DOHH2 (cell line): ENCODE results near the gene DKK2.

Source experiments
- H3F3A ChIP-seq: fragments of 200-600 bp; sonication (generic), shearing (Covaris generic); 2 replicates; pipeline ENCODE4 v1.6.0; 2016; ENCODE audit warnings: antibody characterized with exemption, mild to moderate bottlenecking; ENCODE audit not compliant: control insufficient read depth, insufficient read depth
- H3K27ac ChIP-seq: fragments of 200-600 bp; sonication (generic); 2 replicates; pipeline ENCODE4 v1.5.1; 2014; ENCODE audit warnings: low read depth, mild to moderate bottlenecking, low read length, moderate library complexity
- H3K27me3 ChIP-seq: fragments of 200-600 bp; sonication (generic); 2 replicates; pipeline ENCODE4 v1.6.1; 2014; ENCODE audit warnings: mild to moderate bottlenecking, low read length, mixed read lengths; ENCODE audit not compliant: control insufficient read depth
- H3K36me3 ChIP-seq: fragments of 200-600 bp; sonication (generic); 2 replicates; pipeline ENCODE4 v1.6.1; 2014; ENCODE audit warnings: mild to moderate bottlenecking, low read length, moderate library complexity, mixed read lengths; ENCODE audit not compliant: control insufficient read depth
- H3K4me1 ChIP-seq: fragments of 200-600 bp; sonication (generic); 2 replicates; pipeline ENCODE4 v1.6.1; 2014; ENCODE audit warnings: mild to moderate bottlenecking, low read length, mixed read lengths; ENCODE audit not compliant: control insufficient read depth
- H3K4me2 ChIP-seq: fragments of 200-600 bp; sonication (generic); 2 replicates; pipeline ENCODE4 v1.6.0; 2014; ENCODE audit warnings: mild to moderate bottlenecking, low read length, moderate library complexity
- H3K4me3 ChIP-seq: fragments of 200-600 bp; sonication (generic); 2 replicates; pipeline ENCODE4 v1.5.1; 2014; ENCODE audit warnings: mild to moderate bottlenecking, low read length, mixed read lengths
- H3K79me2 ChIP-seq: fragments of 200-600 bp; sonication (generic); 2 replicates; pipeline ENCODE4 v1.6.1; 2014; ENCODE audit warnings: mild to moderate bottlenecking, low read length, mixed read lengths; ENCODE audit not compliant: control insufficient read depth
- H3K9me2 ChIP-seq: fragments of 200-600 bp; sonication (generic); replicated peaks from 2 replicates; pipeline ENCODE4 v1.6.1; 2014; ENCODE audit warnings: mild to moderate bottlenecking, low read length, mixed read lengths; ENCODE audit not compliant: control insufficient read depth
- H3K9me3 ChIP-seq: fragments of 200-600 bp; sonication (generic); 2 replicates; pipeline ENCODE4 v1.6.1; 2014; ENCODE audit warnings: antibody characterized with exemption, low read length, mixed read lengths; ENCODE audit not compliant: control insufficient read depth, insufficient read depth
- H4K20me1 ChIP-seq: fragments of 200-600 bp; sonication (generic); 2 replicates; pipeline ENCODE4 v1.6.0; 2014; ENCODE audit warnings: low read depth, mild to moderate bottlenecking, antibody characterized with exemption, low read length, moderate library complexity; ENCODE audit not compliant: control insufficient read depth, insufficient read depth
- CTCF ChIP-seq: fragments of 200-600 bp; sonication (generic); IDR thresholded peaks from one replicate; pipeline ENCODE4 v1.5.1; 2014; ENCODE audit warnings: antibody characterized with exemption, mild to moderate bottlenecking, low read depth, low read length; ENCODE audit not compliant: poor library complexity, severe bottlenecking
- EZH2phosphoT487 ChIP-seq: fragments of 200-600 bp; sonication (generic); IDR thresholded peaks from 2 replicates; pipeline ENCODE4 v1.6.1; 2017; ENCODE audit warnings: borderline replicate concordance, mild to moderate bottlenecking, antibody characterized with exemption, low read length, moderate library complexity, mixed read lengths

DKK2 gene

GRCh38 chr4:107071108-107071507 lies 35.0 kb upstream of the DKK2 start:
- Histone ChIP-seq H3K4me2 (no peak overlapping the region), H3F3A (no peaks in the 10 kb centered on the region), H3K27me3 (no peaks in the 10 kb centered on the region), H3K36me3 (no peaks in the 10 kb centered on the region), H3K4me3 (no peak overlapping the region), H3K79me2 (no peaks in the 10 kb centered on the region), H3K9me3 (no peaks in the 10 kb centered on the region), H3K9me2 (no peaks in the 10 kb centered on the region), H3K27ac (no peak overlapping the region), H3K4me1 (no peaks in the 10 kb centered on the region), H4K20me1 (no peaks in the 10 kb centered on the region)
- TF ChIP-seq EZH2phosphoT487 (no peak), CTCF (no peak)

- TF ChIP-seq EZH2phosphoT487, result no peak
- TF ChIP-seq CTCF, result no peak
- Histone ChIP-seq H3K4me2 (no peak overlapping the region), H3F3A (no peaks in the 10 kb centered on the region), H3K9me2 (no peaks in the 10 kb centered on the region), H3K36me3 (no peaks in the 10 kb centered on the region), H3K4me3 (no peak overlapping the region), H3K27ac (no peak overlapping the region), H3K79me2 (no peaks in the 10 kb centered on the region), H4K20me1 (no peaks in the 10 kb centered on the region), H3K9me3 (no peaks in the 10 kb centered on the region), H3K4me1 (no peaks in the 10 kb centered on the region), H3K27me3 (no peaks in the 10 kb centered on the region)
These were observed 32.9 kb upstream of the DKK2 start for GRCh38 chr4:107069049-107069448.

DNA sequence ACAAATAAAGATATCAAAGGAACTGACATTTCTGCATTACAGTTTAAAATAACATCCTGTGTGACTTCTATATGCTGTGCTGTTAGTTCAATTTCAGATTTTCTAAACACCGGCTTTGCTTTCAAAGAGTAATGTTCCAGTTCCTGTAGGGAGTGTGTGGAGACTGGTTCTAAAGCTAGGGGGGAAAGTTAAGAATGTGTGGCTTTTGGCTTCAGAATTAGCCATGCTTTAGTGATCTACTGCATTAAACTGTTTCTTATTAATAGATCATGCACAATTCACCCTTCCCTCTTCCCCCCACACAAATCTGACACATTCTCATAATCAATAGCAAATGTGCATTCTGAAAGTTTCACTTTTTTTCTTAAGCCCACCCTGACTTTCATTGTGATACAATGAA lies 32.0 kb upstream of the DKK2 start:
- no peak overlapping the region for H3K27ac ChIP-seq
- no peak overlapping the region for H3K4me2 ChIP-seq
- no peaks in the 10 kb centered on the region for H3K79me2 ChIP-seq
- H3F3A ChIP-seq, result no peaks in the 10 kb centered on the region
- no peaks in the 10 kb centered on the region for H3K9me2 ChIP-seq
- H3K36me3 ChIP-seq, result no peaks in the 10 kb centered on the region
- no peaks in the 10 kb centered on the region for H4K20me1 ChIP-seq
- H3K4me1 ChIP-seq, result no peaks in the 10 kb centered on the region
- H3K27me3 ChIP-seq, result no peaks in the 10 kb centered on the region
- no peak overlapping the region for H3K4me3 ChIP-seq
- no peak for TF ChIP-seq EZH2phosphoT487
- TF ChIP-seq CTCF, result no peak
- H3K9me3 ChIP-seq, result no peaks in the 10 kb centered on the region

DNA sequence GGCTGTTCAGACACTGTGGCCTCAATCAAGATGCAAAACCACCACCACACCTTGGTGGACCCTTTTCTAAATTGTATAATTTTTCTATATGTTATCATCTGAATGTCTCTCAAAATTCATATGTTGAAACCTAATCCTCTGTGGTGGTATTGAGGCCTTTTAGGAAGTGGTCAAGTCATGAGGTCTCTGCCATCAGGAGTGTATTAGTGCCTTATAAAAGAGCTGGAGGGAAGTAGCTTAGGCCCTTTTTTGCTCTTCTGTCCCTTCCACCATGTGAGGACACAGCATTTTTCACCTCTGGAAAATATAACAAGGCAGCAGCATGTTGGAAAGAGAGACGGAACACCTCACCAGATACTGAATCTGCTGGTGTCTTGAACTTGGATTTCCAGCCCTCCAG lies 30.5 kb upstream of the DKK2 start:
- H3K36me3 ChIP-seq, result no peaks in the 10 kb centered on the region
- H3F3A ChIP-seq, result no peaks in the 10 kb centered on the region
- no peaks in the 10 kb centered on the region for H3K9me2 ChIP-seq
- no peak for TF ChIP-seq CTCF
- H3K4me3 ChIP-seq, result no peak overlapping the region
- no peaks in the 10 kb centered on the region for H3K79me2 ChIP-seq
- H3K9me3 ChIP-seq, result no peaks in the 10 kb centered on the region
- no peaks in the 10 kb centered on the region for H3K4me1 ChIP-seq
- H3K27me3 ChIP-seq, result no peaks in the 10 kb centered on the region
- H3K4me2 ChIP-seq, result no peak overlapping the region
- H3K27ac ChIP-seq, result no peak overlapping the region
- no peaks in the 10 kb centered on the region for H4K20me1 ChIP-seq
